HCEC 1CT (cell line): ENCODE measurements around the gene PRAMEF20.

Experiments
- DNase-seq: peaks from one replicate; pipeline ENCODE4 v3.0.0-alpha.2; 2017

Gene PRAMEF20

GRCh38 chr1:13465515-13465914, 55.3 kb downstream of the PRAMEF20 start:
- DNase-seq = no peak

GRCh38 chr1:13469343-13469742, 59.1 kb downstream of the PRAMEF20 start:
- DNase-seq = no peak
